HCT116 (cell line): Measurements from ENCODE around the gene SUSD4. TPM values are rescaled to one million over a fixed set of nuclear protein-coding genes. Genes with fewer than 3 reads are reported as not detected.
"Not testable (repeated sequence)": the region's sequence is repeated elsewhere in the genome, so short reads cannot be mapped to it uniquely, and the experiment has no call there.

ENCODE experiments used
- ATAC-seq: fragments of 200-7000 bp; cut with Tn5 transposase; 2 replicates; pipeline ENCODE4 v1.9.1; 2020; ENCODE audit warnings: mild to moderate bottlenecking, moderate library complexity
- BruUV-seq: library from RNA; stranded (reverse); fragments of 400-500 nt; replicated peaks from 2 replicates; lab custom pipeline; 2021; lab: Mats Ljungman, UMichigan
- CTCF ChIA-PET: fragments of 300-600 bp; sonication (Branson Sonifier 250); formaldehyde crosslinking; loops from one replicate; lab custom pipeline; 2021; ENCODE audit warnings: antibody characterized with exemption; lab: Charles Lee
- POLR2A ChIA-PET: fragments of 300-600, 350-600 bp; sonication (Branson Sonifier 250); formaldehyde crosslinking; loops from one replicate; lab custom pipeline; 2021; ENCODE audit warnings: antibody characterized with exemption; lab: Charles Lee
- RAD21 ChIA-PET, 2 experiments: fragments of 300-600 bp; sonication (Branson Sonifier 250); formaldehyde crosslinking; loops; one replicate each; lab custom pipeline; 2023; ENCODE audit warnings: low total read pairs in 2 of 2; ENCODE audit not compliant: uncharacterized antibody in 2 of 2, unreplicated experiment in 2 of 2, low non-redundant PET in 1 of 2; lab: Charles Lee
- DNase-seq: peaks from one replicate; pipeline ENCODE4 v3.0.0-alpha.2; 2010; ENCODE audit warnings: low read depth, low spot score
- H2AFZ ChIP-seq: fragments of 200-600 bp; shearing (Covaris generic), sonication (generic); 2 replicates; pipeline ENCODE4 v1.6.1; 2017; ENCODE audit warnings: low read depth, mixed run types, mixed read lengths, antibody characterized with exemption, low read length; ENCODE audit not compliant: poor library complexity, severe bottlenecking
- H3K27ac ChIP-seq: 2 replicates; pipeline ENCODE4 v1.5.1; 2012; ENCODE audit warnings: low read depth, low read length
- H3K27me3 ChIP-seq: fragments of 200-600 bp; sonication (generic); 2 replicates; pipeline ENCODE4 v1.6.1; 2016; ENCODE audit warnings: mixed run types, low read length, mixed read lengths; ENCODE audit not compliant: insufficient read depth
- H3K36me3 ChIP-seq, 2 experiments: fragments of 200-500 bp in 1 of 2; fragments of 200-600 bp in 1 of 2; sonication (Bioruptor generic) in 1 of 2; sonication (generic) in 1 of 2; 2 replicates each; pipeline versions ENCODE4 v1.5.1 to v1.6.1; 2014 to 2016; ENCODE audit warnings: low read length in 2 of 2, inconsistent platforms in 1 of 2, mixed read lengths in 1 of 2, mixed run types in 1 of 2; ENCODE audit not compliant: insufficient read depth in 2 of 2, control insufficient read depth in 1 of 2
- H3K4me1 ChIP-seq, 2 experiments: fragments of 200-600 bp in 1 of 2; sonication (generic) in 1 of 2; 2 replicates each; pipeline versions ENCODE4 v1.5.1 to v1.6.1; 2012 to 2017; ENCODE audit warnings: low read length in 2 of 2, inconsistent platforms in 1 of 2, mild to moderate bottlenecking in 1 of 2, mixed read lengths in 1 of 2, mixed run types in 1 of 2, moderate library complexity in 1 of 2; ENCODE audit not compliant: insufficient read depth in 2 of 2, control insufficient read depth in 1 of 2
- H3K4me2 ChIP-seq: fragments of 200-600 bp; sonication (generic); 2 replicates; pipeline ENCODE4 v1.6.1; 2017; ENCODE audit warnings: mixed run types, low read length, mixed read lengths
- H3K4me3 ChIP-seq, 2 experiments: fragments of 200-600 bp in 1 of 2; sonication (generic) in 1 of 2; replicated peaks in 1 of 2; 2 replicates each; pipeline ENCODE4 v1.5.1; 2011 to 2016; ENCODE audit warnings: low read length in 2 of 2, control low read depth in 1 of 2, low read depth in 1 of 2, mild to moderate bottlenecking in 1 of 2, mixed read lengths in 1 of 2, mixed run types in 1 of 2
- H3K79me2 ChIP-seq: fragments of 200-600 bp; sonication (generic); 2 replicates; pipeline ENCODE4 v1.6.1; 2017; ENCODE audit warnings: mild to moderate bottlenecking, mixed run types, low read length, moderate library complexity, mixed read lengths; ENCODE audit not compliant: insufficient read depth
- H3K9ac ChIP-seq: fragments of 200-600 bp; sonication (generic); 2 replicates; pipeline ENCODE4 v1.6.1; 2016; ENCODE audit warnings: low read length, mixed read lengths
- H3K9me2 ChIP-seq: fragments of 200-600 bp; sonication (generic), shearing (Covaris generic); 2 replicates; pipeline ENCODE4 v1.6.1; 2017; ENCODE audit warnings: mixed run types, mild to moderate bottlenecking, moderate library complexity; ENCODE audit not compliant: insufficient read depth
- H3K9me3 ChIP-seq, 2 experiments: fragments of 200-500 bp in 1 of 2; fragments of 200-600 bp in 1 of 2; sonication (Bioruptor generic) in 1 of 2; sonication (generic) in 1 of 2; 2 replicates each; pipeline ENCODE4 v1.6.1; 2014 to 2017; ENCODE audit warnings: low read length in 2 of 2, mixed read lengths in 2 of 2, inconsistent platforms in 1 of 2, low read depth in 1 of 2, mild to moderate bottlenecking in 1 of 2, mixed run types in 1 of 2, moderate library complexity in 1 of 2; ENCODE audit not compliant: control insufficient read depth in 1 of 2, insufficient read depth in 1 of 2
- H4K20me1 ChIP-seq: fragments of 200-600 bp; sonication (generic), shearing (Covaris generic); 2 replicates; pipeline ENCODE4 v1.6.1; 2017; ENCODE audit warnings: mixed run types, mild to moderate bottlenecking, moderate library complexity; ENCODE audit not compliant: insufficient read depth
- CBX3 ChIP-seq: IDR thresholded peaks from 2 replicates; pipeline ENCODE4 v1.6.1; 2012; ENCODE audit warnings: low read depth
- CEBPB ChIP-seq: IDR thresholded peaks from 2 replicates; pipeline ENCODE4 v1.6.1; 2012; ENCODE audit warnings: low read depth
- EZH2 ChIP-seq: fragments of 200-600 bp; sonication (generic); IDR thresholded peaks from 2 replicates; pipeline ENCODE4 v1.6.1; 2017; ENCODE audit warnings: antibody characterized with exemption, mixed run types
- EZH2phosphoT487 ChIP-seq: fragments of 200-600 bp; IDR thresholded peaks from 2 replicates; pipeline ENCODE4 v1.6.1; 2018; ENCODE audit warnings: antibody characterized with exemption, borderline replicate concordance
- FOSL1 ChIP-seq: IDR thresholded peaks from 2 replicates; pipeline ENCODE4 v1.6.1; 2012; ENCODE audit warnings: low read depth
- SP1 ChIP-seq: IDR thresholded peaks from 2 replicates; pipeline ENCODE4 v1.6.1; 2012; ENCODE audit warnings: low read depth
- SRF ChIP-seq: IDR thresholded peaks from 2 replicates; pipeline ENCODE4 v1.6.1; 2012; ENCODE audit warnings: low read depth
- ZBTB33 ChIP-seq: IDR thresholded peaks from 2 replicates; pipeline ENCODE4 v1.6.1; 2011; ENCODE audit warnings: mild to moderate bottlenecking, low read length, moderate library complexity; ENCODE audit not compliant: insufficient replicate concordance; ENCODE audit errors: extremely low read depth
- ZFX ChIP-seq: fragments of 450-650 bp; IDR thresholded peaks from 2 replicates; pipeline ENCODE4 v1.6.1; 2017
- ZNF274 ChIP-seq: fragments of 200-500 bp; sonication (Bioruptor generic); IDR thresholded peaks from 2 replicates; pipeline ENCODE4 v1.6.1; 2014; ENCODE audit warnings: mild to moderate bottlenecking, low read depth, low read length, inconsistent platforms
- intact Hi-C: fragments of 100-400 bp; cut with micrococcal nuclease; formaldehyde crosslinking; loops from 2 replicates; pipeline ENCODE4 v1.10.0; 2022
- total RNA-seq: library from RNA; stranded (reverse); gene quantifications from one replicate; pipeline ENCODE4 v1.2.1, GENCODE V29; 2021; ENCODE audit not compliant: unreplicated experiment
- TF ChIP-seq, protein P1 (sequence below): IDR thresholded peaks from 2 replicates; pipeline ENCODE4 v1.6.1; 2012

Gene SUSD4
- total RNA-seq, 1 experiment from 2014 or later, result 0.59 TPM

DNA sequence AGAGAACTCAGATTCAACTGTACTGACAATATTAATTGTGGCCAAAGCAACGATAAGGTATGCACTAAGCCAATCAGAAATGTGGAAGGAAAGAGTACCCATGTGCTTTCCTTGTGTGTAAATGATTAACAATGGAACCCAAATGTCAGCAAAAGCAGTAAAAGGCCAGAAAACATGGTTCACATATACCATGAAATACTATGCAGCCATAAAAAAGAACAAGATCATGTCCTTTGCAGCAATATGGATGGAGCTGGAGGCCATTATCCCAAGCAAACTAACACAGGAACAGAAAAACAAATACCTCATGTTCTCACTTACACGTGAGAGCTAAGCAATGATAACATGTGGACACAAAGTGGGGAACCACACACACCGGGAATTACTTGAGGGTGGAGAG is 78.5 kb downstream of the SUSD4 start:
- ChIA-PET POLR2A (no interaction called here), CTCF (no interaction called here), RAD21 (no interaction called here)
- no peaks in the 10 kb centered on the region for H4K20me1 ChIP-seq
- BruUV-seq, result no TSS peak
- no peak for ATAC-seq
- intact Hi-C loops, result no loop called here
- no peaks in the 10 kb centered on the region for H3K79me2 ChIP-seq
- TF ChIP-seq CBX3, result no peak
- no peak for TF ChIP-seq SRF
- no peak for TF ChIP-seq EZH2
- no peak for TF ChIP-seq ZBTB33
- TF ChIP-seq ZFX, result no peak
- TF ChIP-seq SP1, result no peak
- TF ChIP-seq ZNF274, result no peak
- TF ChIP-seq EZH2phosphoT487, result no peak
- TF ChIP-seq CEBPB, result no peak
- TF ChIP-seq, protein P1, sequence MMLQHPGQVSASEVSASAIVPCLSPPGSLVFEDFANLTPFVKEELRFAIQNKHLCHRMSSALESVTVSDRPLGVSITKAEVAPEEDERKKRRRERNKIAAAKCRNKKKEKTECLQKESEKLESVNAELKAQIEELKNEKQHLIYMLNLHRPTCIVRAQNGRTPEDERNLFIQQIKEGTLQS, result no peak
- TF ChIP-seq FOSL1, result no peak
- H3K27me3 ChIP-seq, result peaks cover 3% of the 10 kb centered on the region; the same call in 1 of the 2 replicates
- H3K4me3 ChIP-seq, result no peak overlapping the region
- H3K9ac ChIP-seq, result no peak overlapping the region
- H3K27ac ChIP-seq, result no peak overlapping the region
- H3K9me2 ChIP-seq, result no peaks in the 10 kb centered on the region
- H3K9me3 ChIP-seq, result no peaks in the 10 kb centered on the region
- no peaks in the 10 kb centered on the region for H3K36me3 ChIP-seq
- H3K4me2 ChIP-seq, result no peak overlapping the region
- H2AFZ ChIP-seq, result no peak overlapping the region
- H3K4me1 ChIP-seq, result no peaks in the 10 kb centered on the region
- no peak for DNase-seq

DNA sequence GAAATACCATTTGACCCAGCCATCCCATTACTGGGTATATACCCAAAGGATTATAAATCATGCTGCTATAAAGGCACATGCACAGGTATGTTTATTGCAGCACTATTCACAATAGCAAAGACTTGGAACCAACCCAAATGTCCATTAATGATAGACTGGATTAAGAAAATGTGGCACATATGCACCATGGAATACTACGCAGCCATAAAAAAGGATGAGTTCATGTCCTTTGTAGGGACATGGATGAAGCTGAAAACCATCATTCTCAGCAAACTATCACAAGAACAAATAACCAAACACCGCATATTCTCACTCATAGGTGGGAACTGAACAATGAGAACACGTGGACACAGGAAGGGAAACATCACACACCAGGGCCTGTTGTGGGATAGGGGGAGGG is 80.3 kb downstream of the SUSD4 start:
- H3K27me3 ChIP-seq, RAD21 ChIA-PET, CTCF ChIA-PET, H3K9me2 ChIP-seq, H3K4me2 ChIP-seq, H3K79me2 ChIP-seq, H3K36me3 ChIP-seq, H2AFZ ChIP-seq, DNase-seq, H3K4me3 ChIP-seq, H3K4me1 ChIP-seq, H3K9me3 ChIP-seq, BruUV-seq, H3K27ac ChIP-seq, intact Hi-C loops, H3K9ac ChIP-seq, POLR2A ChIA-PET, H4K20me1 ChIP-seq, ATAC-seq: not testable (repeated sequence)

DNA sequence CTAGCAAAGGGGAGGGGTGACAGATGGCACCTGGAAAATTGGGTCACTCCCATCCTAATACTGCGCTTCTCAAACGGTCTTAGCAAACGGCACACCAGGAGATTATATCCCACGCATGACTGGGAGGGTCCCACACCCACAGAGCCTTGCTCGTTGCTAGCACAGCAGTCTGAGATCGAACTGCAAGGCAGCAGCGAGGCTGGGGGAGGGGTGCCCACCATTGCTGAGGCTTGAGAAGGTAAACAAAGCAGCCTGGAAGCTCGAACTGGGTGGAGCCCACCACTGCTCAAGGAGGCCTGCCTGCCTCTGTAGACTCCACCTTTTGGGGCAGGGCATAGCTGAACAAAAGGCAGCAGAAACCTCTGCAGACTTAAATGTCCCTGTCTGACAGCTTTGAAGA is 85.7 kb downstream of the SUSD4 start:
- H3K4me1 ChIP-seq, POLR2A ChIA-PET, H3K4me2 ChIP-seq, ATAC-seq, RAD21 ChIA-PET, H2AFZ ChIP-seq, H3K4me3 ChIP-seq, H3K9me2 ChIP-seq, H3K27me3 ChIP-seq, BruUV-seq, H3K27ac ChIP-seq, H3K9me3 ChIP-seq, H4K20me1 ChIP-seq, H3K79me2 ChIP-seq, CTCF ChIA-PET, intact Hi-C loops, DNase-seq, H3K36me3 ChIP-seq, H3K9ac ChIP-seq: not testable (repeated sequence)
